Endothelial cell of umbilical vein (primary cell): Measurements from ENCODE around the gene ZNF3.

Experiments
- EZH2 ChIP-seq: IDR thresholded peaks from 2 replicates; pipeline ENCODE4 v1.6.1; 2012; ENCODE audit warnings: borderline replicate concordance, low read depth, mild to moderate bottlenecking, moderate library complexity, low read length, inconsistent platforms; ENCODE audit not compliant: severe bottlenecking
- POLR2A ChIP-seq: IDR thresholded peaks from 2 replicates; pipeline ENCODE4 v1.6.1; 2012; ENCODE audit warnings: low read depth, mild to moderate bottlenecking, control low read depth, low read length
- TF ChIP-seq, protein P1 (sequence below), 2 donors: IDR thresholded peaks; 1 replicate in 1 of 2; 2 replicates in 1 of 2; pipeline ENCODE4 v1.5.1; 2011; ENCODE audit warnings: low read length in 2 of 2, mild to moderate bottlenecking in 2 of 2, moderate library complexity in 2 of 2, control low read depth in 1 of 2, inconsistent platforms in 1 of 2, low read depth in 1 of 2; ENCODE audit not compliant: insufficient read depth in 1 of 2; ENCODE audit errors: extremely low read depth in 1 of 2

DNA sequence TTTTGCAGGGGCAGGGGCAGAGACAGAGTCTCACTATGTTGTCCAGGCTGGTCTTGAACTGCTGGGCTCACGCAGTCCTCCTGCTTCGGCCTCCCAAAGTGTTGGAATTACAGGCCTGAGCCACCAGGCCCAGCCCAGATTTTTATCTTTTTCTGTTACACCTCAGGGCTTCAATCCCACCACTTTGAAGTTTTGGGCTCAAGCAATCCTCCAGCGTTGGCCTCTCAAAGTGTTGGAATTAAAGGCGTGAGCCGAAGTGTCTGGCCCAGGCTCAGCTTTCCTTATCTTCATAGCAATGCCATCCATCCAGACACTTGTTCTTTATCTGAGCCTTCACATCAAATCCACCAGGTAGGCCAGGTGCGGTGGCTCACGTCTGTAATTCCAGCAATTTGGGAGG is 33.5 kb upstream of the ZNF3 start:
- TF ChIP-seq POLR2A (no peak), EZH2 (no peak)
- TF ChIP-seq, protein P1, sequence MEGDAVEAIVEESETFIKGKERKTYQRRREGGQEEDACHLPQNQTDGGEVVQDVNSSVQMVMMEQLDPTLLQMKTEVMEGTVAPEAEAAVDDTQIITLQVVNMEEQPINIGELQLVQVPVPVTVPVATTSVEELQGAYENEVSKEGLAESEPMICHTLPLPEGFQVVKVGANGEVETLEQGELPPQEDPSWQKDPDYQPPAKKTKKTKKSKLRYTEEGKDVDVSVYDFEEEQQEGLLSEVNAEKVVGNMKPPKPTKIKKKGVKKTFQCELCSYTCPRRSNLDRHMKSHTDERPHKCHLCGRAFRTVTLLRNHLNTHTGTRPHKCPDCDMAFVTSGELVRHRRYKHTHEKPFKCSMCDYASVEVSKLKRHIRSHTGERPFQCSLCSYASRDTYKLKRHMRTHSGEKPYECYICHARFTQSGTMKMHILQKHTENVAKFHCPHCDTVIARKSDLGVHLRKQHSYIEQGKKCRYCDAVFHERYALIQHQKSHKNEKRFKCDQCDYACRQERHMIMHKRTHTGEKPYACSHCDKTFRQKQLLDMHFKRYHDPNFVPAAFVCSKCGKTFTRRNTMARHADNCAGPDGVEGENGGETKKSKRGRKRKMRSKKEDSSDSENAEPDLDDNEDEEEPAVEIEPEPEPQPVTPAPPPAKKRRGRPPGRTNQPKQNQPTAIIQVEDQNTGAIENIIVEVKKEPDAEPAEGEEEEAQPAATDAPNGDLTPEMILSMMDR (IDR thresholded peaks at IDR 0.05; ENCODE audit: extremely low read depth in 1 of 2, insufficient read depth in 1 of 2, low read depth in 1 of 2, low read length in 2 of 2) = no peak
